Epithelial cell of esophagus (primary cell): ENCODE results near the gene GNA14.

ENCODE experiments used
- DNase-seq: peaks from one replicate; pipeline ENCODE4 v3.0.0; 2010; ENCODE audit warnings: low read depth
- H3K4me3 ChIP-seq: 2 replicates; pipeline ENCODE4 v1.5.1; 2011; ENCODE audit warnings: mild to moderate bottlenecking, low read length, control low read depth
- TF ChIP-seq, protein P1 (sequence below): IDR thresholded peaks from 2 replicates; pipeline ENCODE4 v1.5.1; 2011; ENCODE audit warnings: low read depth, mild to moderate bottlenecking, low read length, control low read depth, inconsistent platforms; ENCODE audit not compliant: insufficient read depth; ENCODE audit errors: missing control alignments

The GNA14 gene

DNA sequence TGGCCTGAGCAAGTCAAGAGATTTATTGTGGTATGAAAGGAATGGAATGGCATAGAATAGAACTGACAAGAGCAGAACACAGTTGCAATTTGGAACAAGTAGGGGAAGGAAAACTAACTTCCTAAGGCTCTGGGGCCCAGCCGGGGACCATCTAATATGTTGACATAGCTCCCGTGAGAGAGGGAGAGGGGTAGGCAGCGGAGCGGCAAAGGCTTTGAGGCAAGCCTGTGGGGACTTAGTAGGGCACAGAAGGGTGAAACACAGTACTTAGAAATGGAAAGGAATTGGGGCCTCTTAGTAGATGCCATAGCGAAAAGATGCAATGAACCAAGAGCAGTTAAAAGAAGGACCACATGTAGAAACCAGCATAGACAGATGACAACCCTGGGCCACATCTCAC, 11.8 kb upstream of the GNA14 start:
- TF ChIP-seq, protein P1, sequence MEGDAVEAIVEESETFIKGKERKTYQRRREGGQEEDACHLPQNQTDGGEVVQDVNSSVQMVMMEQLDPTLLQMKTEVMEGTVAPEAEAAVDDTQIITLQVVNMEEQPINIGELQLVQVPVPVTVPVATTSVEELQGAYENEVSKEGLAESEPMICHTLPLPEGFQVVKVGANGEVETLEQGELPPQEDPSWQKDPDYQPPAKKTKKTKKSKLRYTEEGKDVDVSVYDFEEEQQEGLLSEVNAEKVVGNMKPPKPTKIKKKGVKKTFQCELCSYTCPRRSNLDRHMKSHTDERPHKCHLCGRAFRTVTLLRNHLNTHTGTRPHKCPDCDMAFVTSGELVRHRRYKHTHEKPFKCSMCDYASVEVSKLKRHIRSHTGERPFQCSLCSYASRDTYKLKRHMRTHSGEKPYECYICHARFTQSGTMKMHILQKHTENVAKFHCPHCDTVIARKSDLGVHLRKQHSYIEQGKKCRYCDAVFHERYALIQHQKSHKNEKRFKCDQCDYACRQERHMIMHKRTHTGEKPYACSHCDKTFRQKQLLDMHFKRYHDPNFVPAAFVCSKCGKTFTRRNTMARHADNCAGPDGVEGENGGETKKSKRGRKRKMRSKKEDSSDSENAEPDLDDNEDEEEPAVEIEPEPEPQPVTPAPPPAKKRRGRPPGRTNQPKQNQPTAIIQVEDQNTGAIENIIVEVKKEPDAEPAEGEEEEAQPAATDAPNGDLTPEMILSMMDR = no peak
- H3K4me3 ChIP-seq = no peak overlapping the region
- DNase-seq = no peak

DNA sequence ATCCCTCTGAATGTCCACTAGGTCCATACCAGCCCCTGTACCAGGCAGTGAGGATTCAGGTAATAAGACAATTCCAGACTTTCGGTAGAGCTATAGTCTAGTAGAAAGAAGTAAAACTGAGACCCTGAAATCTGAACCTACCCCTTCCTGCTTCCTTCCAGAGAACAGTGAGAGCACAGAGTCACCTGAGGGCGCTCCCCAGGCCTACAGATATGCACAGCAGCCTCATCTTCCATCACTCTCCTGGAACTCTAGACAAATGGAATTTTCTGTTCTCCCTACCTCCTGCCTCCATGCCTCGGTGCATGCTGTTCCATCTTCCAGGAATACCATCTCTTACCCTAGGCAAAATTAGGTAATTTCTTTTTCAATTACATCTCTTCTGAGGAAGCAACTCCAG, 3.1 kb upstream of the GNA14 start:
- no peak for DNase-seq
- no peak overlapping the region for H3K4me3 ChIP-seq
- TF ChIP-seq, protein P1 = no peak

DNA sequence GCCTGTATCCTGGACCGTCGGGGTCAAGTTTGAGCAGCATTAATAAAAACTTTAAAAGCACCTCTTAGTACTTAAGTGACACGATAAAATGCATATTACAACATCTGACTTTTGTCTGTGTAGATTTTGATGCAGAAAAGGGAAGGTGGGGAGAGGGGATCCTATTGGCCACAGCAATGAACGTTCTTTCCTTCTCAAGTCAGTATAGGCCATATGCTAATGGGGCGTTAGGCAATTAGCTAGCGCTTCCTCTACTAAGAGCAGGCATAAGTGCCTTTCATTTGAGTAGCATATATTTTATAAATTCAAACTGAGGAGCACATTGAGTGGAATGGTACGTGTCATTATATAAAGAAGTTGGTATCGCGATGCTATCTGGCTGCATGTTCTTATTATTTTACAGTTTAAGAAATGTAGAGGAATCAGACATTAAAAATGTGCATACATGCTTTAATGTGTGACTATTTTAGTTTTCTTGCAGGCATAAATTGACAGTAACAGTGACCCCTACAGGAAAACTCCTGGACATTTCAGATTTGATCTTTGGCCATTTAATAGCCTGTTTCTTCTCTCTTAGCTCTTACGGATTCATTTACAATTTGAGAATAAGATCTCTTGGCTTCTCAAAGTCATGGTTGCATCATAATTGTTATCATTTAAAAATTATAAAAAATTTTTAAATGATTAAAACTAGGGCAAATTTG, 1.1 kb upstream of the GNA14 start:
- peak; percentile 14 for DNase-seq

DNA sequence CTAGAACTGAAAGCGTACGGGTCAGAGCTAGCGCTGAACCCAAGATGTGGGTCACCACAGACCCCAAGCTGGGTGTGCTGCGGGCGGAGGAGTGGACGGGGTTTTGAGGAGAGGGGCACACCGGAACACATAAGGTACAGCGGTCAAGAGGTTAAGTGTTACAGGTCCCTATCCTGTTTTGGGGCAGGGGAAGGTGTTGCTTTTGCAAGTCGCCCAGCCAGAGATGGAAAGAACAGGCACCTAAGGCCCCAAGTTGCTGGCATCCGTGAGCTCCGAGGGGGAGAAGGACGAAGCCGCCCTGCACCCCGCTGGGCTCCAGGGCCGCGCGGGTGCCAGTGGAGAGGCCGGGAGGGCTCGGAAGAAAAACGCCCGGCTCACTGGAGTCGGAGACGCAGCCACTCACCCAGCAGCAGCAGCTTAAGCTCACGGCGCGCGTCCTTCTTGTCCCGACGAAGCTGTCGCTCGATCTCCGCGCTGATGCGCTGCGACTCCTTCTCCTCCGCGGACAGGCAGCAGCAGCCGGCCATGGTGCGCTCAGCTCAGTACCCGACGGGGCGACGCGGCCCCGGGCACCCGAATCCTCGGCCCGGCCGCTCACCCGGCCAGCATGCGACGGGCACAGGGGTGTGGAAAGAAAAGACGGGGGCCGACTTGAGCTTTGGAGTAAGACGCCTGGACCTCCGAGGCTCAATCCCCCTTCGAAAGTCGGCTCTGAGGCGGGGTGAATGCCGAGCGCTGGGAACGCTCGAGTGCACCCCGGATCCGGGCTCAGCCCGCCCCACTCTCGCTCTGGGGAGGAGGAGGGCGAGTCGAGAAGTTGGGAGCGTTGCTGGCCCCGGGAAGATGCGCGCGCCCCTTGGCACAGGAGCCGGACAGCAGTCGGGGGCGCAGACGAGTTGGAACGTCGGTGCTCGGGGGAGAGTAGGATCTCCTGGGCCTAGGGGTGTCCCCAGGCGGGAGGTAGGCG, 572 bp downstream of the GNA14 start:
- no peak overlapping the region for H3K4me3 ChIP-seq
- DNase-seq = peak; percentile 20
- TF ChIP-seq, protein P1 = no peak

More for the DNA sequence above, 1.1 kb upstream of the GNA14 start:
- TF ChIP-seq, protein P1 = peak; percentile 27
- no peak overlapping the region for H3K4me3 ChIP-seq

DNA sequence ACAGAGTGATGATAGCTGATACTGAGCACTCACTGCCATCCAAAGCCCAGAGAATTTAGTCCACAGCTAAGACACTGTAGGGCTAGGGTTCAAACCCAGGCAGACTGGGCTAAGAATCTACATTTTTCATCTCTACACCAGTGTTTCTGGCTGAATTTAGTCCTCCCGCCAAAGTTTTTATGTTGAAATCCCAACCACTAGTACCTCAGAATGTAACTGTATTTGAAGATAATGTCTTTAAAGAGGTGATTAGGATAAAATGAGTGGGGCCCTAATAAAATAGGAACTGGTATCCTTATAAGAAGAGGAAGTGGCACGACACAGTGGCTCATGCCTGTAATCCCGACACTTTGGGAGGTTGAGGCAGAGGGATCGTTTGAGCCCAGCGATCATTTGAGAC, 4.3 kb downstream of the GNA14 start:
- H3K4me3 ChIP-seq = no peak overlapping the region
- TF ChIP-seq, protein P1 = no peak
- DNase-seq = no peak

DNA sequence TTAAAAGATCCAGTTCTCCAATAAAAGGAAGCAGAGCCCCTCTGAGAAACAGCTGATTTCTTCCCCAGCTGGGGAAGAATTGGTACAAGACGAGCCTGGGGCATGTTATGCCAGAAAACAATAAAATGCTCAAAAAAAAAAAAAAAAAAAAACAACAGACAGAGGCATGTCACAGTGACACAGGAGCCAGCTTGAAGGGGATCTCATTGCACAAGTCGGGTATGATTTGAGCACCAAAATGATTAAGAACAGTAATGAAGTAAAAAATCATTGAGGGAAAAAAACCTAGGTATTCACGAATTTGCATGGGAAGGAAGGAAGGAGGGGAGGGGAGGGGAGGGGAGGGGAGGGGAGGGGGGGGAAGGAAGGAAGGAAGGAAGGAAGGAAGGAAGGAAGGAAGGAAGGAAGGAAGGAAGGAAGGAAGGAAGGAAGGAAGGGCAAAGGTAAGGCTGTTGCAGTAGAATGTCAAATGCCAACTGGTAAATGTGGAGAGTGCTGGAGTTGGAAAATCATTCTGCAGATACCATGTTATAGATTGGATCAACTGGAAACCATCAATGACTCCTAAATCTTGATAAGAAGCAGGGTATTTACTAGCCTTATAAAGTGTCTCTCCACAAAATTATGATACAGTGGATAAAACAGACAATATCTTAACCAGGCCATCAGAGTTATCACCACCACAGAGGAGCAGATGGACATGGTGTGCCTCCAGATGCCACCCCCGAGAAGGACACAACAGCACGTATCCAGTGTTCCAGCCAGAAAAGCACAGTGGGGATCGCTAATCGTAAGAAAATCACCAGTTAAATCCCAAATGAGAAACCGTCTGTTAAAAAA, 7.2 kb downstream of the GNA14 start:
- TF ChIP-seq, protein P1 = no peak
- H3K4me3 ChIP-seq = no peak overlapping the region

More for the DNA sequence above, 7.2 kb downstream of the GNA14 start:
- DNase-seq = no peak
